HPDE6-E6E7 (cell line): ENCODE results near the gene CTCF.

Source experiments
- DNase-seq: peaks from one replicate; pipeline ENCODE4 v3.0.0; 2011; ENCODE audit warnings: missing footprints; ENCODE audit errors: extremely low spot score

Gene CTCF

GRCh38 chr16:67653128-67653788 is 90.9 kb downstream of the CTCF start:
- DNase-seq = no peak

DNA sequence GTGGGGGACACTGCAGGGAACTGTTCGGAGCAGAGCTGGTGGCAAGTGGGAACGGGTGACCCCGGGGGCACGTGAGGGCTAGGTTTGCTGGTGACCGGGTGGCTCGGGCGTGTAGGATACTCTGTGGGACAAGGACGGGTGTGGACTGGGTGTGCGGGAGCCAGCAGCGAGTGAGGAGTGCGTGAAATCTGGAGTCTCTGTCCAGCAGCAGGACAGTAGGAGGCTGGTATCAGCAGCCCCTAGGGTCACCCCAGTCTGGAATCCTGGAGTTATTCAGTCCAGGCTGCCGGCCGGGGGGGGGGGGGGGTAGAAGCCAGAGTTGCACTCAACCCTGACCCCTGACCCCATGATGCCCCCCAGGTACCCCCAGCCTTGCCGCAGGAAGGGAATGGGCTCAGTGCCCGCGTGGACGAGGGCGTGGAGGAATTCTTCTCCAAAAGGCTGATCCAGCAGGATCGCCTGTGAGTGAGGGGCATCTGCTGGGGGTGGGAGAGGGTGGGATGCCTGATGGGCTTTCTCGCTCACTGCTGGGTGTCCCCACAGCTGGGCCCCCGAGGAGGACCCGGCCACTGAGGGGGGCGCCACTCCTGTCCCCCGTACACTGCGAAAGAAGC is 91.6 kb downstream of the CTCF start:
- DNase-seq = no peak

DNA sequence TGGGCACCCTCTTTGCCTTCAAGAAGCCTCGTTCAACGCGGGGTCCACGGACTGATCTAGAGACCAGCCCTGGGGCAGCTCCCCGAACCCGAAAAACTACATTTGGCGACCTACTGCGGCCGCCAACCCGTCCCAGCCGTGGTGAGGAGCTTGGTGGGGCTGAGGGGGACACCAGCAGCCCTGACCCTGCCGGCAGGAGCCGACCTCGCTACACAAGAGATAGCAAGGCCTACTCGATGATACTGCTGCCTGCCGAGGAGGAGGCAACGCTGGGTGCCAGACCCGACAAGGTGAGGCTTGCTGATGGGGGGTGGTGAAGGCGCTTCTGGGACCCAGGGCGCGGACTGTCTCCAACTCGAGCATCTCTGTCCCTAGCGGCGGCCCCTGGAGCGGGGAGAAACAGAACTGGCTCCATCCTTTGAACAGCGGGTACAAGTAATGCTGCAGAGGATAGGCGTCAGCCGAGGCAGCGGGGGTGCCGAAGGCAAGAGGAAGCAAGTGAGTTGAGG is 92.1 kb downstream of the CTCF start:
- DNase-seq = no peak

GRCh38 chr16:67655363-67655762 is 93.0 kb downstream of the CTCF start:
- DNase-seq = no peak

GRCh38 chr16:67656344-67657016 is 94.2 kb downstream of the CTCF start:
- no peak for DNase-seq

- no peak for DNase-seq
Observed at GRCh38 chr16:67657017-67657608, 94.8 kb downstream of the CTCF start.

GRCh38 chr16:67657751-67658518 is 95.6 kb downstream of the CTCF start:
- no peak for DNase-seq

GRCh38 chr16:67658849-67659674 is 96.7 kb downstream of the CTCF start:
- DNase-seq = no peak

DNA sequence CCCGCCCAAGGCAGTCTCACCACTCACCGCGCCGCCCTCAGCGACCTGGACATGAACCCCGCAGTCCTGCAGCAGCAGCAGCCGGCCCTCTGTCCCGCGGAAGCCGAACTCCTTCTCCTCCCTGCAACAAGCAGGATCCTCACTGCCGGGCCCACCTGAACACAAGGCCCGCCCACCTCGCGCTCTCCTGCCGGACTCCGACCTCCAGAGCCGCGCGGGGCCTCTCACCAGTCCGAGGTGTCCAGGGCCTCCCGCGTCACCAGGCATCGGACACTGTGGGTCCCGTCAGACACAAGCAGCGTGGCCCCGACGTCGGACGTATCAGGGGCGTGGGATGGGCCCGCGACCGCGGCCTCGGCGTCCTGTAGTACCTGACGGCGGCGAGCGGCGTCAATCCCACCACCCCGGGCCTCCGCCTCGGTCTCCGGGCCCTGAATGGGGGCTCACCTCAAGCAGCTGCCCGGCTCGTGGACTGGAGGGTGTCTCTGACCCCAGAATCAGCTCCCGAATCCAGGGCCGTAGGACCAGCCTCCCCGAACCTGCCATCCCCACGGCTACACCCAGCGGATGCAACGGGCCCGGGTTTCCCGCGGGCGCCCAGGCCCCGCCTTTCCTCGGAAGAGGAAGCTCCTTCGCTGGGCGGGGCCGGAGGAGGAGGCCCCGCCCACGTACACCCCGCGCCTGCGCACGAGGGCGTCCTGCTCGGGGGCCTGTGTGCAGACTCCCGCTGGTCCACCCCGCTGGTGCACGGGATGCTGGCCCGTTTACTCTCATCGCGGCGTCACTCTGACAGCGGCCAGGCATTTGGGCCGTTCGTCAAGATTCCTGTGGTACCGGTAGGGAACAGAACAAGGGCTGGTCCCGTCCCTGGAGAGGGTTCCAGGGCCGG is 97.6 kb downstream of the CTCF start, which contains the start of gene ACD:
Gene ACD, minus strand, starts transcription at position 586 of the 889 bp plus-strand sequence. Its CDS starts 40 bp downstream, at position 546.
- peak; percentile 99 for DNase-seq

GRCh38 chr16:67660564-67661028 is 98.3 kb downstream of the CTCF start, which contains the start of gene PARD6A:
Gene PARD6A, plus strand, starts transcription at chr16:67660960. Its CDS starts 79 bp downstream, at chr16:67661039.
- DNase-seq = peak; percentile 99

DNA sequence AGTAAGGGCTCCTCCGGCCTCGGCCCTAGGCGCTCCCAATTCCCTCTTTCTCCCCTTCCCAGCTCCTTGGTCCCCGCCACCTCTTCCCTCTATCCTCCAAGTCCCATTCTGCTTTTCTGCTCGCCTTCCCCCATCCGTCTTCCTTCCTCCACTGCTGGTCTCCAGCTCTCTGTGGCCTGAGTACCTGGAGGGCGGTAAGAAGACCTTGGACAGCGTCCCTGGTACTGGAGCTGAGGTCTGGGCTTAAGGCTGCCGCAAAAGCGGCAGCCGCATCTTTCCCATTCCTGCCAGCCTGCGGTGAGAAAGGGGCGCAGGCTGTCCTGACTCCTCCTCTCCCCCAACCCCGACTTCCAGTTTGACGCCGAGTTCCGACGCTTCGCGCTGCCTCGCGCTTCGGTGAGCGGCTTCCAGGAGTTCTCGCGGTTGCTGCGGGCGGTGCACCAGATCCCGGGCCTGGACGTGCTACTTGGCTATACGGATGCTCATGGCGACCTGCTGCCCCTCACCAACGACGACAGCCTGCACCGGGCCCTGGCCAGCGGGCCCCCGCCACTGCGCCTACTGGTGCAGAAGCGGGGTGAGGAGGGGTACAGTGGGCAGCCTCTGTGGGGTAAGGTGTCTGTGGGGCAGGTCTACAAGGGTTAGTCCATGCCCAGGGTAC is 98.9 kb downstream of the CTCF start:
- no peak for DNase-seq

DNA sequence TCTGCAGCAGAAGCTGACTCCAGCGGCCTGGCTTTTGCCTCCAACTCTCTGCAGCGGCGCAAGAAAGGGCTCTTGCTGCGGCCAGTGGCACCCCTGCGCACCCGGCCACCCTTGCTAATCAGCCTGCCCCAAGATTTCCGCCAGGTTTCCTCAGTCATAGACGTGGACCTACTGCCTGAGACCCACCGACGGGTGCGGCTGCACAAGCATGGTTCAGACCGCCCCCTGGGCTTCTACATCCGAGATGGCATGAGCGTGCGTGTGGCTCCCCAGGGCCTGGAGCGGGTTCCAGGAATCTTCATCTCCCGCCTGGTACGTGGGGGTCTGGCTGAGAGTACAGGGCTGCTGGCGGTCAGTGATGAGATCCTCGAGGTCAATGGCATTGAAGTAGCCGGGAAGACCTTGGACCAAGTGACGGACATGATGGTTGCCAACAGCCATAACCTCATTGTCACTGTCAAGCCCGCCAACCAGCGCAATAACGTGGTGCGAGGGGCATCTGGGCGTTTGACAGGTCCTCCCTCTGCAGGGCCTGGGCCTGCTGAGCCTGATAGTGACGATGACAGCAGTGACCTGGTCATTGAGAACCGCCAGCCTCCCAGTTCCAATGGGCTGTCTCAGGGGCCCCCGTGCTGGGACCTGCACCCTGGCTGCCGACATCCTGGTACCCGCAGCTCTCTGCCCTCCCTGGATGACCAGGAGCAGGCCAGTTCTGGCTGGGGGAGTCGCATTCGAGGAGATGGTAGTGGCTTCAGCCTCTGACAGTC is 99.7 kb downstream of the CTCF start:
- DNase-seq = no peak

- no peak for DNase-seq
Observed at GRCh38 chr16:67662653-67663010, 100.3 kb downstream of the CTCF start.

DNA sequence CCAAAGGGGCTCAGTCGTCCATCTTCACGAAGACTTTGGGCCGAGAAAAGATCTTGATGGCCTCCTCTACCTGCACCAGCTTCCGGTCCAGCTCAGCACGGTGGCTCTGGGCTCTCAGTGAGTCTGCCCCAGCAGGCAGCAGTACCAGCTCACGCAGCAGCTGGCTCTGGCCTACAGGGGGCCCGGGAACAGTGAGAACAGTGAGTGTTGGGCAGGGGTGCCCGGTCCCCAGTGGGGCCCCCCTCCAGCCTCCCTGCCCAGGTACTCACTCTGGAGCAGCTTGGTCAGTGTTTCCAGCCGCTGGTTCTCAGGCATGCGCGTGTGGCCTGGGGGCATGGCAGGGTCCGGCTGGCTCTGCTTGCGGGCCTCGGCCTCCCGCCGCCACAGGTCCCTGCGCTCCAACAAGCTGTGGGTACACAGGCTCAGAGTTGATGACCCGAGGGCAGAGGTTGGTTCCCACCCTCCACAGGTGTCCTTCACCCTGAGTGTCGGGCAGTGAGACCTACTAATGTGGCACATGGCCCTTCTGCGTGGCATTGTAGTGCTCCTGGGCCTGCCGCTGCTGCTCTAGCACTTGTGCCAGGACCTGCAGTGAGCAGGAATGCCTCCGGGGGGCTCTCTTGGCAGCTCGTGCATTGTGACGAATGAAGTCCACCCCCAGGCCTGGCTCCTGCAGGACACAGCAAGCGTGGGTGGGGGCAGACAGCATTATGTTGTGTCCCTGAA is 101.0 kb downstream of the CTCF start:
- DNase-seq = no peak

DNA sequence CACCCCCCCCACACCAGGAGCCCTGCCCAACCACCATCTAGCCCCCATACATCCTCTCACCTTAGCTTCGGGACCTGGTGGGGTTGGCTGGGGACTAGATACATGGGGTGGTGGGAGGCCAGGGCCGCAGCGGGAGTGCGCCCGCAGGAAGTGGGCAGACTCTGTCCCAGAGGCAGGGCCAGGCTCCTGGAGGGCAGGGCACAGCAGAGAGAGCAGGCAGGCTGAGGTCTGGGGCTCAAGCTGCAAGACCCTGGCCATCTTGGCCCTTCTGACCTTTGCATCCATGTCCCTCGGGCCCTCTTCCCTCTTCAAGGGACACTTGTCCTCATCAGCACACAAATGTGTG is 101.5 kb downstream of the CTCF start:
- DNase-seq = no peak

- no peak for DNase-seq
Observed at GRCh38 chr16:67664258-67664657, 101.9 kb downstream of the CTCF start.

DNA sequence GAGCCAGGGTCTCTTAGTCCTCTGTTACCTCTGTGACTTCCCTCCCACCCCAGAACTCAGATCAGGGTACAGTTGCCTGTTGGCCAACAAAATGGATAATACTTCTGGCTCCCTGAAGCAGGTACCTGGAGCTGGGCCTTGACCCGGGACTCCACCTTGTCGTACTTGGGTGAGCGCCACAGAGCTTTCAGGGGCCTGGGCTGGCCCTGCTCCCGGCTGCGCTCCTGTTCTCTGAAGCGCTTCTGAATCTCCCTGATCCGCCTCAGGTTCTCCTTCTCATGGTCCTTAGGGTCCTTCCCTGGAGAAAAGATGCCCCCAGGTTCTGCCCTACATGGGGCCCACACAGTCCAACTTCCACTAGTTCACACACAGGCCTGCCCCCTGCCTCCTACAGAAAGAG is 102.5 kb downstream of the CTCF start:
- DNase-seq = no peak

- no peak for DNase-seq
Observed at GRCh38 chr16:67665598-67665997, 103.3 kb downstream of the CTCF start.
